ENCODE results near the gene SPACDR. TPM values are rescaled to one million over a fixed set of nuclear protein-coding genes. Genes with fewer than 3 reads are reported as not detected.
"Not testable (repeated sequence)": the region's sequence is repeated elsewhere in the genome, so short reads cannot be mapped to it uniquely, and the experiment has no call there.

The SPACDR gene
- total and polyA plus RNA-seq, 2 donors from 2014 or later, result 0.54 TPM; not detected in 1

DNA sequence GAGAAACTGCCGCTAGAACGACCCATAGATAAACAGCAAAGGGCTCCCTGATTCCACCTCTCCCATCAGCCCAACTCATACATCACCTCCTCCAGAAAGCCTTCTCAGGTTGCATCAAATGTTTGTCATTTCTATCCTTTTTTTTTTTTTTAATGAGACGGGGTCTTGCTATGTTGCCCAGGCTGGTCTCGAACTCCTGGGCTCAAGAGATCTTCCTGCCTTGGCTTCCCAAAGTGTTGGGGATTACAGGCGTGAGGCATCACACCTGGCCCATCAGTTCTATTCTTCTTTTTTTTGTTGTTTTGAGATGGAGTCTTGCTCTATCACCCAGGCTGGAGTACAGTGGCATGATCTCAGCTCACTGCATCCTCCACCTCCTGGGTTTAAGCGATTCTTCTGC is 7.0 kb downstream of the SPACDR start:
- intact Hi-C loops (cut with DNase I), result no loop called here
- H3K36me3 ChIP-seq (ENCODE audit: control insufficient read depth in 2 of 3, insufficient read depth in 3 of 3, low read length in 3 of 3), result no peaks in the 10 kb centered on the region
- no peaks in the 10 kb centered on the region for H3K27me3 ChIP-seq (ENCODE audit: control insufficient read depth, insufficient read depth, low read length)
- no peaks in the 10 kb centered on the region for H3K4me1 ChIP-seq (ENCODE audit: control insufficient read depth in 2 of 3, insufficient read depth in 2 of 3, low read depth in 1 of 3, low read length in 3 of 3)
- TF ChIP-seq, protein P1, sequence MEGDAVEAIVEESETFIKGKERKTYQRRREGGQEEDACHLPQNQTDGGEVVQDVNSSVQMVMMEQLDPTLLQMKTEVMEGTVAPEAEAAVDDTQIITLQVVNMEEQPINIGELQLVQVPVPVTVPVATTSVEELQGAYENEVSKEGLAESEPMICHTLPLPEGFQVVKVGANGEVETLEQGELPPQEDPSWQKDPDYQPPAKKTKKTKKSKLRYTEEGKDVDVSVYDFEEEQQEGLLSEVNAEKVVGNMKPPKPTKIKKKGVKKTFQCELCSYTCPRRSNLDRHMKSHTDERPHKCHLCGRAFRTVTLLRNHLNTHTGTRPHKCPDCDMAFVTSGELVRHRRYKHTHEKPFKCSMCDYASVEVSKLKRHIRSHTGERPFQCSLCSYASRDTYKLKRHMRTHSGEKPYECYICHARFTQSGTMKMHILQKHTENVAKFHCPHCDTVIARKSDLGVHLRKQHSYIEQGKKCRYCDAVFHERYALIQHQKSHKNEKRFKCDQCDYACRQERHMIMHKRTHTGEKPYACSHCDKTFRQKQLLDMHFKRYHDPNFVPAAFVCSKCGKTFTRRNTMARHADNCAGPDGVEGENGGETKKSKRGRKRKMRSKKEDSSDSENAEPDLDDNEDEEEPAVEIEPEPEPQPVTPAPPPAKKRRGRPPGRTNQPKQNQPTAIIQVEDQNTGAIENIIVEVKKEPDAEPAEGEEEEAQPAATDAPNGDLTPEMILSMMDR (IDR thresholded peaks at IDR 0.05; ENCODE audit: borderline replicate concordance, extremely low read depth, insufficient read depth), result no peak
- H3K9ac ChIP-seq (ENCODE audit: low read length in 3 of 3), result no peak overlapping the region
- H3K27ac ChIP-seq (ENCODE audit: low read depth in 2 of 2, low read length in 2 of 2), result no peak overlapping the region
- no peak for DNase-seq
- no peaks in the 10 kb centered on the region for H3K9me3 ChIP-seq (ENCODE audit: control insufficient read depth in 2 of 3, insufficient read depth in 1 of 3, low read length in 3 of 3)
- FAIRE-seq, result no peak
- no peak overlapping the region for H3K4me3 ChIP-seq (ENCODE audit: low read length in 3 of 3)

DNA sequence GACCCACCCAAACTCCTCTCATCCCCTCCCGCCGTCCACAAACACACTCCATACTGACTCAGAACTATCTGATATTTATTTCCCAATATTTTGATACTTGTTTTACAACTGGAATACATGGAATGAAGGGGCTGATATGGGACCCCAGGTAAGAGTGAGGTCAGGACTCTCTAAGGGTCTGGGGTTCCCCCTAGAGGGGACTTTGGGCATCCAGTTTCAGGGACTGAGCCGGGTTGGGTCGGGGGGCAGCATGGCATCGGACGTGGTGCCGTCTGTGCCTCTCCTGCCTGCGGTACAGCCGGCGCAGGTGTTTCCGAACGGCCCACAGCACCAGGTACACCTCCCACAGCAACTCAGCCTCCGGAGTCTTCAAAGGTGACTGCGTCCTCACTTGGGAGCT is 7.5 kb downstream of the SPACDR start:
- H3K36me3 ChIP-seq (ENCODE audit: control insufficient read depth in 2 of 3, insufficient read depth in 3 of 3, low read length in 3 of 3), result no peaks in the 10 kb centered on the region
- no peaks in the 10 kb centered on the region for H3K4me1 ChIP-seq (ENCODE audit: control insufficient read depth in 2 of 3, insufficient read depth in 2 of 3, low read depth in 1 of 3, low read length in 3 of 3)
- TF ChIP-seq, protein P1 (IDR thresholded peaks at IDR 0.05; ENCODE audit: borderline replicate concordance, extremely low read depth, insufficient read depth), result no peak
- intact Hi-C loops (cut with DNase I), result no loop called here
- H3K9me3 ChIP-seq (ENCODE audit: control insufficient read depth in 2 of 3, insufficient read depth in 1 of 3, low read length in 3 of 3), result no peaks in the 10 kb centered on the region
- no peak overlapping the region for H3K27ac ChIP-seq (ENCODE audit: low read depth in 2 of 2, low read length in 2 of 2)
- no peak overlapping the region for H3K4me3 ChIP-seq (ENCODE audit: low read length in 3 of 3)
- H3K9ac ChIP-seq (ENCODE audit: low read length in 3 of 3), result no peak overlapping the region
- no peak for FAIRE-seq
- DNase-seq, result no peak
- no peaks in the 10 kb centered on the region for H3K27me3 ChIP-seq (ENCODE audit: control insufficient read depth, insufficient read depth, low read length)

DNA sequence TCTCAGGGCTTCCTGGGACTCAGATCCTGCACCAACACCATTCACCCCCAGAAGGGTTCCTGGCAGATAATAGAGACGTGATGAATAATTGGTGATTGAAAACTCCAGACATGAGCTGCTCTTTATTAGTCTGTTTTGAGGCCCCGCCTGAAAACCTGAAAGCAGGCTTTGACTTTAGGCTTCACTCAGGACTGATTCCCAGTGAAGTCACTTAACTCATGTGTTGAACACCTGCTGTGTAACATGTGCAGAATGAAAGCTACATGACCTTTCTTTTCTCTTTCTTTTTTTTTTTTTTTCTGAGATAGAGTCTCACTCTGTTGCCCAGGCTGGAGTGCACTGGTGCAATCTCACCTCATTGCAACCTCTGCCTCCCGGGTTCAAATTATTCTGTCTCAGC is 8.9 kb downstream of the SPACDR start:
- FAIRE-seq (no peak), DNase-seq (no peak)
- Histone ChIP-seq H3K27me3 (ENCODE audit: control insufficient read depth, insufficient read depth, low read length) (no peaks in the 10 kb centered on the region), H3K9me3 (ENCODE audit: control insufficient read depth in 2 of 3, insufficient read depth in 1 of 3, low read length in 3 of 3) (no peaks in the 10 kb centered on the region), H3K4me1 (ENCODE audit: control insufficient read depth in 2 of 3, insufficient read depth in 2 of 3, low read depth in 1 of 3, low read length in 3 of 3) (peaks cover 0 to 2% (median 0%) of the 10 kb centered on the region in 3 donors), H3K36me3 (ENCODE audit: control insufficient read depth in 2 of 3, insufficient read depth in 3 of 3, low read length in 3 of 3) (no peaks in the 10 kb centered on the region), H3K9ac (ENCODE audit: low read length in 3 of 3) (no peak overlapping the region), H3K4me3 (ENCODE audit: low read length in 3 of 3) (no peak overlapping the region), H3K27ac (ENCODE audit: low read depth in 2 of 2, low read length in 2 of 2) (no peak overlapping the region)
- intact Hi-C loops (cut with DNase I), result no loop called here
- TF ChIP-seq, protein P1 (IDR thresholded peaks at IDR 0.05; ENCODE audit: borderline replicate concordance, extremely low read depth, insufficient read depth), result no peak

DNA sequence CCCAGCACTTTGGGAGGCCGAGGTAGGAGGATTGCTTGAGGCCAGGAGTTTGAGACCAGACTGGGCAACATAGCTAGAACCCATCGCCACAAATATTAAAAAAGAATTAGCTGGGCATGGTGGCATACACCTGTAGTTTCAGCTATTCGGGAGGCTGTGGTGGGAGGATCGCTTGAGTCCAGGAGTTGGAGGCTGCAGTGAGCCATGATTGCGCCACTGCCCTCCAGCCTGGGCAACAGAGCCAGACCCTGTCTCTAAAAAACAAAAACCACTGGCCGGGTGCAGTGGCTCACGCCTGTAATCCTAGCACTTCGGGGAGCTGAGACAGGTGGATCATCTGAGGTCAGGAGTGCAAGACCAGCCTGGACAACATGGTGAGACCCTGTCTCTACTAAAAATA is 10.2 kb downstream of the SPACDR start:
- H3K9ac ChIP-seq (ENCODE audit: low read length in 3 of 3); FAIRE-seq; H3K4me1 ChIP-seq (ENCODE audit: control insufficient read depth in 2 of 3, insufficient read depth in 2 of 3, low read depth in 1 of 3, low read length in 3 of 3); H3K4me3 ChIP-seq (ENCODE audit: low read length in 3 of 3); H3K27me3 ChIP-seq (ENCODE audit: control insufficient read depth, insufficient read depth, low read length); intact Hi-C loops (cut with DNase I); H3K27ac ChIP-seq (ENCODE audit: low read depth in 2 of 2, low read length in 2 of 2); H3K9me3 ChIP-seq (ENCODE audit: control insufficient read depth in 2 of 3, insufficient read depth in 1 of 3, low read length in 3 of 3); DNase-seq; H3K36me3 ChIP-seq (ENCODE audit: control insufficient read depth in 2 of 3, insufficient read depth in 3 of 3, low read length in 3 of 3): not testable (repeated sequence)
